IPS-18c (cell line): Measurements from ENCODE around the gene PCDH9.

Source experiments
- H3K4me3 ChIP-seq: 2 replicates; pipeline ENCODE4 v1.7.0; 2013; ENCODE audit warnings: low read depth, mild to moderate bottlenecking, low read length, moderate library complexity; ENCODE audit not compliant: insufficient read depth
- H3K9me3 ChIP-seq: one replicate; pipeline ENCODE4 v1.6.1; 2013; ENCODE audit warnings: mild to moderate bottlenecking, low read length, moderate library complexity; ENCODE audit not compliant: control insufficient read depth, insufficient read depth

Gene PCDH9

DNA sequence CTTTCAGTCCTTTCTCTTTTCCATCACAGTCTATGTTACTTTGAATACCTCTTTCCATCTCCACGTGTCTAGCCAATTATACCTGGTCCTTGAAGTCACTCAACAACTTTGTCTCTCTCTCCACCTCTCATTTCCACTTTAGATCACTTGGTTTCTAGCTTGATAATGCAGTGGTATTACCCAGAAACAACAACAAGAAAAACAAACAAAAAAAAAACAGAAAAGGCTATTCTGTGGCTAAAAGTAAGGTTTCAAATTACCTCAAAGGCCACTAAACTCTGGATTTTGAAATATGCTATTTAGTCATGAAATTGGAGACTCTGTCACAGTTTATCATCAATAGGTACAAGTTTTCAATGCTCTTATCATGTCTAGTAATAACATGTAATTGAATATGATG is 184.8 kb downstream of the PCDH9 start:
- Histone ChIP-seq H3K4me3 (no peak overlapping the region), H3K9me3 (no peaks in the 10 kb centered on the region)

DNA sequence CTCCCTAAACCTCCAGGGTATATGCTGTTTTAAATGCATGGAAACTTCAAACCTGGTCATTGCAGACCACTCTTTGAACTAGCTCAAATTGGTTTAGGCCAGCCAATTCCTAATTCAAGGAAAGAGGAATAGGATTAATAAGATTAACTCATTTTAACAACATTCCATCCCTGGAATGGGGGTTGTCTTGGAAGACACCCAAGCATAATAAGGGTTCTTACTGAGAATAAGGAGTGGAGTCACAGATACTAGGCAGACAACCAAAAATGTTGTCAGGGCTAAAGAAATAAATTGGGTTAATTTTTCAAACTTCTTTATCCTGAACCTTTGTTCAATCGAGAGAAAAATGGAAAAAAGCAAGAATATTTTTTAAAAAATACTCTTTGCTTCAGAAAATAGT is 186.2 kb downstream of the PCDH9 start:
- no peak overlapping the region for H3K4me3 ChIP-seq
- H3K9me3 ChIP-seq: no peaks in the 10 kb centered on the region

DNA sequence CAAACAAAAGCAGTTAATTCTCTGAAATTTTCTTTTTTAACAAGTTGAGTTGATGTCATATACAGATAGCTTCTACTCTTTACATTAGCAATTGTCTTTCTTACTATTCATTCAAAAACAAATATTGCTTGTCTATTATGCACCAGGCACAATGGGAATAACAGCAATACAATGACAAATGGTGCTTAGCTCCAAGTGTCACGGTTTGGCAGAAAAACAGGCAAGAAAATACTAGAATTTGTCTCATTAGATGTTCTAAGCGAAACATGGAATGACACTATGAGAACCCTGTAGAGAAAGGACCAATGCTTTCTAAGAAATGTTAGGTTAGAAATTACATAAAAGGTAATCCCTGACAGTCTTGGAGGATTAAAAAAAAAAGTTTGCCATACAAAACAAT is 187.6 kb downstream of the PCDH9 start:
- no peak overlapping the region for H3K4me3 ChIP-seq
- no peaks in the 10 kb centered on the region for H3K9me3 ChIP-seq

DNA sequence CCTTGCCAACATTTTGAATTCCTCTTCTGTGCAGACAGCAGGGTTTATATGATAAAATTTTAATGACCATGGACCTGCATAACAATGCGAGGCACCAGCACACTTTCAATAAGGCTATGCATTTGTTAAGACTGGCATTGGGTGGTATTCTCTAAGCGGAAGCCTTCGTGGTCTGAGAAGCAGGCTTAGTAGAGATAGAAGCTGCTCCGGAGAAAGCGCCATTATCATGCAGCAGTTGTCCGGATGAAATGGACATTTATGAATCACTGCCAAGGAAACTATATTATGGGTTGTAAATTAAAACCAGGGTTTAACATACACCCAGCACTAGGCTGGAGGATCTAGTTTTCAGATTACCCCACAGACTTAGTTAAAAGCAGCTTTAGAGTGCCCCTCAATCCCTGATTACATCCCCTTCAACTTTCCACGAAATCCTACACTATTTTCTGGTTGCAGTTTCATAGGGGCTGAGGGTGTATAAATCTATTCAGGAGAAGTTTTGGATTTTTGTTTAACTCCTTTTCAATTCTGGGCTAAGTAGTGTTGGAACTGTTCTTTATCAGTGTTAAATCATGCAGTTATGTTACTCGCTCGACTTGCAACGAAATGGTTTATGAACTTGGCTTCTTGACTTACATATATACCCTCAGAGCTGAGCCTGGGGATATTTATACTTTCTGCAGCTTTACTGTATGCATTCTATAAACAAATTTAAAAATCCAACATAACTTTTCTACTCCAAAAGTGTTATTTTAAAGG is 193.3 kb downstream of the PCDH9 start:
- Histone ChIP-seq H3K4me3 (no peak overlapping the region), H3K9me3 (no peaks in the 10 kb centered on the region)

DNA sequence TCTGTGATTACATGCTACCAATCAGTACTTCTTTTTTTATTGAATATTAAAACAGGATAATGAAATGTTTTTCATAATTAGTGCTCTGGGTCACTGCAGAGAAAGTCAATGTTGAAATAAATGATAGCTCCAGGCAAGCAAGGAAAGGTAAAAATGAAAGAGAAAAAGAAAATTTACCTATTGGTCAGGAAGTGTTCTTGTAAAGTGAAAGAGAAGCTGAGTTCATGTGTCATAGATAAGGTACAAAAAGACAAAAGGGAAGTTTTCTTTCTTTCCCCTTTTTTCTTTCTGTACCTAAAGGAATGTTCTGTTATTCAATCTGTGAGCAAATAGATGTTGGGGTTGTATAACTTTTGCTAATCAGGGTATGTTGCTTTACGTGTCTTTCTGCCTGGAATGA is 197.0 kb downstream of the PCDH9 start:
- H3K4me3 ChIP-seq: no peak overlapping the region
- no peaks in the 10 kb centered on the region for H3K9me3 ChIP-seq

DNA sequence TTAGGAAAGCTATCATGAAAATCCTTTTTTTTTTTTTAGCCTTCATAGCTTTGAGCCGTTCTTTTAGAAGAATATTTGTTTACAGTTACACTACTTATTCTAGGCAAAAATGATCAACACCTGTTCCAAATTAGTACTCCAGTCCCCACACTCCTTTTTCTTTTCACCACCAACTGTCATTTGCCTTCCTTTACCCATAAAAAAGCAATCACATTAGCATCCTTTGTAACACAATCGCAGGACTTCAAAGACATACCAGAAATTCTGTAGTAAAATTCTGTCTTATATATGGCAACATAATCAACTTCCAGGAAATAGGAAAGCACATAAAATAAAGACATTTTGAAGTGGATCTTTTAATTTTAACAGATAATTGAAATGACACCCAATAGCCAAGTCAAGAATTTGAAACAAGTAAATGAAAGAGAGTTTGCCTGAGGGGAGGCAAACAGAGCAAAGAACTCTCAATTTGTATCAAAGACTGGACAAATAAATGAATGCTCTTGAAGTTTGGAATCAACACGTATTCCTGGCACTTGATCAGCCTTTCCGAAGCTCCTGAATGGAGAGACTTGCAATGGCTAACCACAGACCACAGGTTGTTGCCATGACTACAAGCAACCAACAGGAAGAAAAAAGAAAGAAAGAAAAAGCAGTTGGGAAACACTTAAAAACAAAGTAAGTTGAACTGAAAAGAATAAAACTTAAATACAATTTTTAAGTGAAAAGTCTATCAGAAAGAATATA is 206.8 kb downstream of the PCDH9 start:
- Histone ChIP-seq H3K9me3 (no peaks in the 10 kb centered on the region), H3K4me3 (no peak overlapping the region)

DNA sequence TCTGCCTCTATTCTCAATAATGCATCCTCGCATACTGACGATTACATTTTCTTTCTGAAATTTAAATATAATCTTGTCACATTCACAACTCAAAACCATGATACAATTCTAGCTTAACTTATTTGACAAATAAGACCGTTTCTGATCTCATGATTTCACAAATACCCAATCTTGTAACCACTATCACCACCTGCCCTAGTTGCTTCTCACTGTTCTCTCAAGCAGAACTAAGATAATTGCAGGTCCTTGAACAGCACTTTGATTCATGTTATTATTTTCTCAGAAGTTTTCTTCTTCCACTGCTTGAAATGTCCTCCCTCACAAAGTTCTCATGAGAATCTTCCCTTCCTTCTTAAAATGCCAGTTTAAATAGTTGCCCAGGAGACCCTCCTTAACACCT is 211.4 kb downstream of the PCDH9 start:
- Histone ChIP-seq H3K4me3 (no peak overlapping the region), H3K9me3 (no peaks in the 10 kb centered on the region)

DNA sequence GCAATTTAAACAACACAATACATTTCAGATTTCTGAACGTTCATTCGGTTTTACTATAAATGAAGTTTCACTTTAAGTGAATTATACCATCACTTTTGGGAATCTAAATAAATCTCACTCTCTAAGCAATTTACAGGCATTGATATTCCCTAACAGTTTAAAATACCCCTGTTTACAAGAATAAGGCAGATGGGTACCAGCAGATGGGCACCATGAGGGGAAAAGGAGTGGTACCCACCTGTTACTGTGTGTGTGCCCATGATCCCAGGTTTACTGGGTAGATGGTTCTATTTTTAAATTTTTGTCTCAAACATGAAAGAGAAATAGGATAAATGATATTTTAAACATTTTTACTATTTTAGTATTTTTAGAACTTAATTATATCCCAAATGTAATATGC is 212.9 kb downstream of the PCDH9 start:
- H3K4me3 ChIP-seq: no peak overlapping the region

DNA sequence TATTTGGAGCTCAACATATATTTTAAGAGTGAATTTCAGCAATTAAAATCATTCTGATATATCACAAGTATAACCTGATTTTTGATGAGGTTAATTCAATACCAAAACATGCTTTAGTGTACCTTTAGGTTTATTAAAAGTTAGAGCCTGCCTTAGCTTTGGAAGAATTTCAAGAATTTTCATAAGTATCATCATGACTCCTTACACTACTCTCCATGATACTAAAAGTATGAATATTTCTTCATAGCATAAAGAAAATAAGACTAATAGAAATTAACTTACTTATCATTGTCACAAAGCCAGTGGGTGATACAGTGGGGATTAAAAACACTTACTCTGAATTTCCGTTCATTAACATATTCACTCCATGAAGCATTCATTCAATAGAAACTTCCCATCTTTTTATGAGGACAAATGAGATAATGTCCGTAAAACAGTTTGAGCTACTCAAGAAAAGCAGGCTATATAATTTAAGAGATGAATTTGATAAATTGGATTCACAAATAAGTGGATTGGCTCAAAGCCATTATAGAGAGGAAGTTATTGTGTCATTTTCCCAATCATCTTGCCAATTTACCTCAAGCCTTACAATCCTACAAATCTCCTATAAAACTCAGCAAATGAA is 214.0 kb downstream of the PCDH9 start:
- Histone ChIP-seq H3K9me3 (no peaks in the 10 kb centered on the region), H3K4me3 (no peak overlapping the region)

More for the DNA sequence above, 212.9 kb downstream of the PCDH9 start:
- no peaks in the 10 kb centered on the region for H3K9me3 ChIP-seq

DNA sequence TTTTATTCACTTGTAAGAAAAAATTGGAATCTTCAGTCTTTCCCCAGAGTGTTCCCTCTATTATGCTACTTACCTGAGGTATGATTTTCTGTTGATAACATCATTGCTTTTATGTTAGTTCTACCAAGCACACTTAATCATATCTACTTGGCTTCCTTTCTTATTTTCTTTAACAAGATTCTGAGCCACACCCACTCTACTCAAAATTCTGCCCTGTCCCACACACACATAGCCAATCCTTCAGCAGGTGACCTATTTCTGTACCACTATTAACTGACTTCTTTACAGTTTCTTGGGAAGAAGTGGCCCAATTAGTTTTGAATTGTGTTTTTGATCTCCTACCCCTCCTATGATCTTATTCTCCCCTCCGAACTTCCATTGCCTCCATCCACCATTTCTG is 215.7 kb downstream of the PCDH9 start:
- Histone ChIP-seq H3K4me3 (no peak overlapping the region), H3K9me3 (no peaks in the 10 kb centered on the region)

DNA sequence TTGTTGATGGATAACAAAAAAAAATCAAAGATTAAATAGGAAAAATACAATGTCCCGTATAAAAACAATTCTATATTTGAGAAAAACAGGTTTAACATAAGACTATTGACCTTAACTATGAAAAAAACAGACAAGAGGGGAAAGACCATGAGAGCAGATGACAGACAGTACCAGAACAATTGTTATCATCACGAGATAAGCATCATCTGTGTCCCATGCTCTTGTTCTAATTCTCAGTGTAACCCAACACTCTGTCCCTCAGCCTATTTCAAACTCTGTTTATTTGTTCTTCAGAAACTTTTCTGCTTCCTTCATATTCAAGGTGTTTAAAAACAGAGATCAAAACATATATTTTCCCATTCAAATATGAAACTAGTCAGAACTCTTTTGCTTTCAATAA is 216.4 kb downstream of the PCDH9 start:
- Histone ChIP-seq H3K4me3 (no peak overlapping the region), H3K9me3 (no peaks in the 10 kb centered on the region)

DNA sequence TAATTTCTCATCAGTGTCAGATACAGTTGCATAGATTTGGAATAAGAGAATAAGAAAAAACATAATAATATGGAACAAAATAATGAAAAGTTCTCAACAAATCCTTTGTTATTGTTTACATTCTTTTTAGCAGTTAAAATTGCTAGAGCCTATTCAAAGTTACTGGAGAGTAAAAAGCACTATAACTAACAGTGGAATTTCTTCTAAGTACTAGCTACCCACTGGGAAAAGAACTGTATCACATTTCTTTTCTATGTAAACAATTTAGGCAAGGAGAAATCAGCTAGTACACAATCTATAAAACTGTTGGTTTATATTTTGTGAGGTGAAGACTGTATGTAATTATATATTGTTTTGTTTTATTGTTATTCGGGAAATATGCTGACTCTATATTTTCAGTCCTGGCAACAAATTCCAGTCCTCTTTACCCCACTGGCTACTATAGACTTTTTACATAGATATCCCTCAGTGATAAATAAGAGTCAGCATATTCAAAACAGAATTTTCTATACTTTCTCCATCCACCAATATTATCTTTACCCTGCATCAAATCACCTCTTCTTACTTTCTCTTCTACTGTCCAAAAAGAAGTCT is 222.0 kb downstream of the PCDH9 start:
- no peaks in the 10 kb centered on the region for H3K9me3 ChIP-seq
- H3K4me3 ChIP-seq: no peak overlapping the region

DNA sequence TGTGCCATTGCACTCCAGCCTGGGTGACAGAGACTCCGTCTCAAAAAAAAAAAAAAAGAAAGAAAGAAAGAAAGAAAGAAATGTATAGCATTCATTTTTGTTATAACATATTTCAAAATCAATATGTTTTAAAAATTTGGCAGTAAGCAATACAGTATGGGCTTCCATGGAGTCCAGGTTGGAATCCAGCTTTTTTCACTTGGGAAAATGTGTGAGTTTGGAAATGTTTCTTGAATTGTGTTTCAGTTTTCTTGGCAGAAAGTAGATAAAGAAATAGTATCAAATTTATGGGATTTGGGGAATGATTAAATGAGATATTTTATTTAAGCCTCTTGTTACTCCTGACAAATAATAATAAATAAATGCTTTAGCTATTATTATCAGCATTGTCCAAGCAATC is 225.6 kb downstream of the PCDH9 start:
- Histone ChIP-seq H3K9me3 (no peaks in the 10 kb centered on the region), H3K4me3 (no peak overlapping the region)

DNA sequence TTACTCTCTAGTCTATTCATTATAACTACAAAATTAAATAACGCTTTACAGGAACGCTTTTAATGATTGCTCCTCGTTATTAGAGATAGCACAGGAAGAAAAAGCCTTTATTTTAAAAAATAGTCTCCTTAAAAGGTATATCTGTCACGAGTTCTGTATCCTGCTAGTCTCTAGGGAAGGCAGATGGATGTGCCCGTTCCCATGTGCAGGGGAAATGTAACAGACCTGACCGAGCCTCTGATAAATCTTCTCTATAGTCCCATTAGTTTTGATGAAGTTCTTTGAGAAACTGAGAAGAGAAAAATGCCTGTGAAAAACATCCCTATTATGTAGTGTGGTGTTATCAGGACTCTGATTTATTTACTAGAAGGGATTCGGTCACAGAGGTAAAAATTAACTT is 226.4 kb downstream of the PCDH9 start:
- no peaks in the 10 kb centered on the region for H3K9me3 ChIP-seq
- no peak overlapping the region for H3K4me3 ChIP-seq

DNA sequence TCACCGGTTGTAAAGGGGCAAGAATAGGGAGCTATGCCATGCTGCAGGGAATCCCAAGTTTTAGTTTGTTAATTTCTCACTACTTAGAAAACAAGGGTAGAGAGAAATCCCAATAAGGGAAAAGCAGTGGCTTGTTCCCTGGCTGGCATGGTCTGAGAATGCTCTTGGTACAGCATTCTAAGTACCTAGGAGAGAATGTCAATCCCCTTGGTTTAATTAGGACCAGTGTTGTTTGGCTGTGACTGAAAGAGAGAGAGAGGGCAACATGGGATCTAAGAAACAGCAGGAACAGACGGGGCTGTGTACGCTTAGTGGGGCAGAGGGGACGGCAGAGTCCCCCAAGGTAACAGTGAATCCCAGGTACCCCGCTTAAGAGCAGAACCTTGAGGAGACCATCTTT is 228.8 kb downstream of the PCDH9 start:
- Histone ChIP-seq H3K9me3 (no peaks in the 10 kb centered on the region), H3K4me3 (no peak overlapping the region)

DNA sequence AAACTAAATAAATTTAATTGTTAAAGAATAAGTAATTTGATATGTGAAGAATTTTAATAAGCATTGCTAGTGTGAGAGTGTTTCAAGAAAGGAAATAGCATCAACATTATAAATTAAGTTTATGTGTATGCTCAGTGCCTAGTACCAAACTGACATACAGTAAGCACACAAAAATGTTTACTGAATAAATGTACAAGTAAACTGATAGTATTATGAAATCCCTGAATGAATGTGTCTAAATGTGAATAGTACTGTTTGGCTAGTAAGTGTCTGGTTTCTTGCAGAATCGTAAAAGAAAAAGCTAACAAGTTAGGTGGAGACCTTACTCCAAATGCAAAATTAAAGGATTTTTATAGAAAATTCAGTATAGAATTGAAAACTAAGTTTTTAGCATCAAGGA is 233.6 kb downstream of the PCDH9 start:
- Histone ChIP-seq H3K4me3 (no peak overlapping the region), H3K9me3 (no peaks in the 10 kb centered on the region)

DNA sequence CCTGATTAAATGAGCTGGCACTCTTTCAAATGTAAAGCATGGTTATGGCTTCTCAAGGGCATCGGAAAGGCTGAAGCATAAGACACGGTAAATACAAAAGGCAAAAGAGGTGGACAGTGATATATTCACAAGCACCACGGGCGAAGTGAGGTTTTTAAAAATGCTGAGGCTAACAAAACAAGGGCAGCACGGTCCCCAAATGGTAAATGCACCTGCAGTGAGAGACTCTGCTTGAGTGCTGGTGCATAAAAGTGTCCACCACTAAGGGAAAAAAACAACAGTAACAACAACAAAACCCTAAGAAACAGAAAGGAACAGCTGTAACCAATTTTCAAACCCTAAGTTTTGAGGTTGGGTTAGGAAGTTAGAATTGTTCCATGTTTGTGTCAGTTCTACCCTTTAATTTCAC is 234.9 kb downstream of the PCDH9 start:
- Histone ChIP-seq H3K4me3 (no peak overlapping the region), H3K9me3 (no peaks in the 10 kb centered on the region)
